HG02678 (cell line): ENCODE results near the gene PTH2R.
"Not testable (repeated sequence)": the region's sequence is repeated elsewhere in the genome, so short reads cannot be mapped to it uniquely, and the experiment has no call there.

Source experiments
- ATAC-seq: cut with Tn5 transposase; IDR thresholded peaks from one replicate; pipeline ENCODE4 v1.9.1; 2021; ENCODE audit warnings: mild to moderate bottlenecking, moderate library complexity; ENCODE audit not compliant: unreplicated experiment

PTH2R gene

DNA sequence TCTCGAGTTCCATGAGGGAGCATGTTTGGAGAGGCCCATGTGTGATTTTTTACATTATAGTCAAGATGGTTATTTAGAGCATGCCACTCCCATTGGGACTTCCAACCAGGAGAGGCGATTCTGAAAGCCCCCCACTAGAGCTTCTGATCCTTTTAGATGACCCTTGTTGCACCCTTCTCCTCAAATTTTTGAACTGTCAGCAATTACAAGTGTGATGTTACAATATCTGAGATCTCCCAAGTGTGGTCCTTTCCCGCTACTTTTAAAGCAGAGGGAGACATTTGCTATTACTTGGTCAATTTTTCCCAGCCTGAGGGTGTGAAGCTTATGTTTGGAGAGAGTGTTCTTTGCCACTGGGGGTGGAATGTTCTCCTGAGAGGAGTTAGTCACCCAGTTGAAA, 16.7 kb upstream of the PTH2R start:
- no peak for ATAC-seq

DNA sequence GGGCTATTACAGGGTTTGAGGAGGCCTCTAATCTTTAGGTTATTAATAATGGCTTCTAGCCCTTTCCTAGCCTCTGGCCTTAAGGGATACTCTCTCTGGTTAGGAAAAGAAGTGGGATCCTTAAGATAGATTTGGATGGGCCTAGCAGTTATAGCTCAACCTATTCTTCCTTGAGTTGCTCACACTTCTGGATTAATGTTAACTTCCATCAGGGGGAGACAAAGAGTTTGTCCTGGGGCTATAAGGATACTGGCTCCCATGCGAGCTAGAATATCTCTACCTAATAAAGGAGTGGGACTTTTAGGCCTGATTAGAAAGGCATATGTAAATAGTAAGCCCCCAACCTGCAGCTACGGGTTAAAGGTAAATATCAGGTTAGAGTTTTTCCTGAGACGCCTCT, 14.3 kb upstream of the PTH2R start:
- no peak for ATAC-seq

DNA sequence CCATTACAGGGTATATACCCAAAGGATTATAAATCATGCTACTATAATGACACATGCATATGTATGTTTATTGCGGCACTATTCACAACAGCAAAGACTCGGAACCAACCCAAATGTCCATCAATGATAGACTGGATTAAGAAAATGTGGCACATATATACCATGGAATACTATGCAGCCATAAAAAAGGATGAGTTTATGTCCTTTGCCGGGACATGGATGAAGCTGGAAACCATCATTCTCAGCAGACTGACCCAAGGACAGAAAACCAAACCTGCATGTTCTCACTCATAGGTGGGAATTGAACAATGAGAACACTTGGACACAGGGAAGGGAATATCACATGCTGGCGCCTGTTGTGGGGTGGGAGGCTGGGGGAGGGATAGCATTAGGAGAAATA, 9.8 kb upstream of the PTH2R start:
- ATAC-seq, result not testable (repeated sequence)

DNA sequence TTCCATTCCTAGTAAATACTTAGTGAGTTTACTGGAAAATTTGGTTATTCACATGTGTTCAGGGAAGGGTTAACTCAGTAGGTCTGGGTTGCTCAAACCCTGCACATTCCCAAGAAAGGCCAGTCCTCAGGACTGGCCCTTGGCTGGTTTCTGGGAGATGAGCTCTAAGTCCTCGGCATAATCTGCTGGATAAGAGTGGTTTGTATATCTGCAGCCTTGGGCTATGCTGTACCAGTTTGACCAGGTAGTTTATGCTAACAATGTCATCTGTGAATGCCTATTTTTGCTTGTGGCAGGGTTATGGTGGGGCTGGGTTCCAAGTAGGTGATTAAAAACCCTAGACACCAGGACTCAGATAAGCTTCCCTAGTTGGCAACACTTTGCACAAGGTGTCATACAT, 7.4 kb upstream of the PTH2R start:
- no peak for ATAC-seq

DNA sequence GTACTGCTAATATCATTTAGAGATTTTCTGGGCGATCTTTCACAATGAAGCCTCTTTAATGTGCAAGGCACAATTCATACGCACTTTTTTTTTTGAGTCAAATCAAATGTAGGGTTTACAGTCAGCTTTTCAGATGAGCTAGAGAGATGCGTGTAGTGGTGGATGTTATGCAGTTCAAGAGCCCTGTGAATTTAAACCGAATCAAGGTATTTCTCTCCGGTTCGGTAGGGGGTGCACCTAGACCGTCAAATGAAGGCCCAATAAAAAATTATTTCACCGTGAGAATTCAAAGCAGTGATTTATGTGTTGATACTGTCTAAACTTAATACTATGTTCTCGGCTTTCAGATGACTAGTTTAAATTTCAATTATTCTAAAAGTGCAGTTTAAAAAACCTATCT, 1.1 kb downstream of the PTH2R start:
- ATAC-seq, result peak; percentile 38

DNA sequence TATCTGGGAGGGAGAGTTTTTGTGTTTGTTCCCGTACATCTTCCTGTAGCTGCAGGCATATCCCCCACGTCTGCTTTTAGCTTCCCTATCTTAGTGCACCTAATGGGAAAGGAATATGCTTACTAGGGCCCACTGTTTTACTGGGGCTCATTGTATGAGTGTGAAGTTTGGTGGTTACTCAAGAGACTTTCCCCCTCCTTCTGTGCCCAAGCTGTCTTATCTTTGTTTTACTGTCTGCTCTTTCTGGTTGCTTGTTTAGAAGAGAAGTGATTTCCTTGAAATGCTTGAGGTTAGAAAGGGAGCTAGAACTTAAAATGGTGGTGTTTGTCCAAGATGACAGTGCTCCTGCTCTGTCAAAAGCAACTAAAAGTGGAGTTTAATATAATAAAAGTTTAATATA, 7.3 kb downstream of the PTH2R start:
- no peak for ATAC-seq

DNA sequence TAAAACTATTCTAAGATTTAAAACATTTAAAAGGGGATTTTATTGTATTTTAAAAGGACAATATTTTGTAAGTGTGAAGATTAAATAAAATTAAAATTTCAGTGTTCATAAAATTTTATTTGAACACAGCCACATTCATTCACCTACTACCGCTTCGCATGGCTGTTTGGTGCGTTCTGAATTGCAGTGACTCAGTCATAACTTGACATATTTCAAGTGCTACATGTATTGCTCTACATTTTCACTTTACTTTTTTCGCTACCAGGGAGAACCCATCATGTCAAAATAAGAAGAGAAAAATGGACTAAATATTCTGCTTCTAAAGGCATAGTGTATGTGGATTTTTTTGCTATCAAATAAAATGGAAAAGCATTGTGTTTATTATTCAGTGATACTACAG, 8.7 kb downstream of the PTH2R start:
- ATAC-seq, result no peak

DNA sequence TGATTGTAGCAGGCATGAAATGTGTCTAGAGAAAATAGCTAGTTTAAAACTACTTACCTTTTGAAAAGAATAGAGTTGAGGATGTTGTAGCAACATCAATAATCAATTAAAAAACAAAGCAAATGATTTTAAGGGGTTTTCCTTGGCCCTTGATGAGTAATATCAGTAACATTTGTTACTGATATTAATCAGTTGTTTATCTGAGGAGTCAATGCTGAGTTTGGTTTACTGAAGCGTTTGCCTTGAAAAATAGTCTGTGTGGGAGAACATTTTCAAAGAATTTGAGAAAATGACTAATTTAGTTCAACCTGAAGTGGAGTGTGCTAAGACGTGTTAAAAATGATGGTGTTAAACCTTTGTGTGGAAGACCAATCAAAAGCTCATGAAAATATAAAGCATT, 9.3 kb downstream of the PTH2R start:
- peak; percentile 75 for ATAC-seq

DNA sequence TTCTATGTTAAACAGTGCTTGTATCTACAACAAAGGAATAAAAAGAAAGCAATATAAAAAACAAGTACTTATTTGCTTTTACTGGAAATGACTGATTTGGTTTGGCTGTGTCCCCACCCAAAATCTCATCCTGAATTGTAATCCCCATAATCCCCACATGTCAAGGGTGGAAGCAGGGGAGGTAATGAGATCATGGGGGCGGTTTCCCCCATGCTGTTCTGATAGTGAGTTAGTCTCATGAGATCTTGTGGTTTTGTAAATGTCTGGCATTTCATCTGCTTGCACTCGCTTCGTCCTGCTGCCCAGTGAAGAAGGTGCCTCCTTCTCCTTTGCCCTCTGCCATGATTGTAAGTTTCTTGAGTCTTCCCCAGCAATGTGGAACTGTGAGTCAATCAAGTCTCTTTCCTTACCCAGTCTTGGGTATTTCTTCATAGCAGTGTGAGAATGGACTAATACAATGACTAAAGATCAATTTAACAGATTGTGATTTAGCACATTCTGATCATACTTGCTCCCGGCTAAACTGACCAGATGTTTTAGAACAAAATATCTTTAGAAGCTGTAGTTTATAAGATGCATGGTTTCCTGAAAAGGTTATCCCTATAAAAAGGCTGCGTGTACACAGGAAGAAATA, 19.9 kb downstream of the PTH2R start:
- ATAC-seq, result no peak

DNA sequence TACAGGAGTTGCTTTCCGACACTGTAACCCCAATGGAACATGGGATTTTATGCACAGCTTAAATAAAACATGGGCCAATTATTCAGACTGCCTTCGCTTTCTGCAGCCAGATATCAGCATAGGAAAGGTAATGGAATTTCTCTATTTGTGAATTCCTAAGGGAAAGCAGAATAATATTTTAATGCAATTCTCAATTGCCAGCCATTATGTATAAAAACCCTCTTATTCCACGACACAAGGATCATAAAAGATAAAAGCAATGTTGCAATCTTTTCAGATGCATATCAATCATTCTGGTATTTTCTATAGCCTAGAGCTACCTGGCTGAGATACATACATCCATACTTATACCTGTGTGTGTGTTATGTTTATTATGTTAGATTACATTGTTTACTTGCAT, 31.2 kb downstream of the PTH2R start:
- ATAC-seq, result no peak

DNA sequence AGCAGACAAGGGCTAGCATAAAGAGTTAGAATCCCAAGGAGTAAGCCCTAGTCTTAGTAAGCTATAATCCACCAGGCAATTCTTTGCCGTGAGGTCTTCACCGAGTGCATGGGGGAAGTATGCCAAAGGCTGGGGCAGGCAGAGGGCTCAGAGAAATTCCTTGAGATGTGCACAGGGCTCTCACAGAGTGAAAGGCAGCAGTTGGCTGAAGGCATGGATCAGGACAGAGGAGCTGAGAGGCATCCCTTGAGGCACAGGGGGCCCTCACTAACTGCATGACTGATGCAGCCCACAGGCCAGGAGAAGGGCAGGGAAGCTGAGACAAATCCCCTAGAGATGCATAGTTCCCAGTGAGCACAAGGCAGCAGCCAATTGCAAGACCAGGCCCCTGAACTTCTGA, 34.1 kb downstream of the PTH2R start:
- no peak for ATAC-seq

DNA sequence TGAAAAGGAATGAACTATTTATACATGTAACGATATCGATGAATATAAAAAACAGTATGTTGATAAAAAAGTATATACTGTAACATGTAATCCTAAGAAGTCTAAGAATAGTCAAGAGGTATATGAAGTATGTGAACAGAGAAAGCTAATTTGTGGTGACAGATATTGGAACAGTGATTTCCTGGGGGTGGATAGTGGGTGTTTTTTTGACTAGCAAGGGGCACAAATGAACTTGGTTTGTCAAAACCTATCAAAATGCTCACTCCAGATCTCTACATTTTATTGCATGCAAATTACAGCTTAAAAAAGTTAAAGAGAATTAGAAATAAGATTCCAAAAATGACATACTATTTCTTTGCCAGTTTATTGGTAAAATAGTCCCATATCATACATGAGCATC, 35.4 kb downstream of the PTH2R start:
- ATAC-seq, result no peak

DNA sequence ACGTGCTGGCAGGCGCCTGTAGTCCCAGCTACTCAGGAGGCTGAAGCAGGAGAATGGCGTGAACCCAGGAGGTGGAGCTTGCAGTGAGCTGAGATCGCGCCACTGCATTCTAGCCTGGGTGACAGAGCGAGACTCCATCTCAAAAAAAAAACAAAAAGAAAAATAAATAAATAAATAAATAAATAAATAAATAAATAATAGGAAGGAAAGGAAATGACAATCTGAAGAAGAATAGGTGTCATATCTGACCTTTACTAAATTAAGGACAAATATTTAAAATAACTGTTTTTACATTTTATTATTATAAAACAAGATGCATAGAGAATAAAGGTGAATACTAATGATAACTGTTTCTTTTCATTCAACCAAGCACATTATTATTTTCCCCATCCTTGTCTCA, 40.9 kb downstream of the PTH2R start:
- not testable (repeated sequence) for ATAC-seq

DNA sequence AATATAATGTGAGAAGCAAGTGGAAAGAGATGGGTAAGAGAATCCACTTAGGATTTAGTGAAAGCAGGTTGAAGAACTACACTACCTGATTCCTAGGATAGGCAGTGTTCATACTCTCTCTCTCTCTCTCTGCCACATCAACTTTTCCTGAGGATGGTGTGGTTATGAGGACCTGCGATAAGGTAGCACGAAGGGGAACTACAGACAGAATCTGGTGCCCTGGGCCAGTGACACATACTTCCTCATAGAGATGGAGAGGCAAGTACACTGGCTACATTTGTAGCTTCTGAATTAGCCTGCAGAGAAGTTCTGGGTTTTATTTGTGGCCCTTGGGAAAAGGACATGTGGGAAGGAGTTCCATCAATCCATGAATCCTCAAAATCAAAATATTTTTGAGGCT, 44.5 kb downstream of the PTH2R start:
- no peak for ATAC-seq

DNA sequence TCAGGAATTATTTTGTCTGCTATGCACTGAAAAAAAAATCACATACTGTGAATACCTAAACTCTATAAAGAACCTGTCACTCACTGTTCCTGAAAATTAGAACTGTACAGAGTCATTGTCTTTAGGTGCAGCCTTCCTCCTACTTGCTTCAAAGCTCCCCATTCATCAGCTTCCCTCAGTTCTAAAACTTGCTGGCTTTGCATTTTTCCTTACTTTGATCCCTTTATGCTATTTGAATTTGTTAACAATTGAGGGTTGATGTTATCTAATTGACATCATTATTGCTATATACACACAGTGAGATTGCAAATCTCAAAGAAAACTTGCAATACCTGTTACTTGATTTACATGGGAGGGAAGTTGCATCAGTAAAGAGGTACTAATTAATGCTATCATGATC, 48.3 kb downstream of the PTH2R start:
- no peak for ATAC-seq

DNA sequence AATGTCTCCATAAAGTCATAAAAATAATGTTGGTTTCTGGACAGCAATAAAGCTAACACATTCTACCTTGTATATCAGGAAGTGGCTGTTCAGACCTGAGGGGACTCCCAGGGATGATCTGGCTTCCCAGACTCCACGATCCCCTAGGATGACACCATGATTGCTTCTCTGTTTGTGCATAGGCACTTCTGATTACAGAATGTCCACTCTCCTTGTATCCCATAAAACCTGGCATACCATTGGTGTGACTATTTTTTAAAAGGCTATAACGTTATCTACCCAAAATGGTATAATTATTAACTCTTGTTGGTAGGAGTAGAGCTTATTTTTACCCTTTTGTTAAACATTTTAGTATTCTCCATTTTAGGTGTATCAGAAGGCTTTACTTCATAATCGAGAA, 57.1 kb downstream of the PTH2R start:
- no peak for ATAC-seq

DNA sequence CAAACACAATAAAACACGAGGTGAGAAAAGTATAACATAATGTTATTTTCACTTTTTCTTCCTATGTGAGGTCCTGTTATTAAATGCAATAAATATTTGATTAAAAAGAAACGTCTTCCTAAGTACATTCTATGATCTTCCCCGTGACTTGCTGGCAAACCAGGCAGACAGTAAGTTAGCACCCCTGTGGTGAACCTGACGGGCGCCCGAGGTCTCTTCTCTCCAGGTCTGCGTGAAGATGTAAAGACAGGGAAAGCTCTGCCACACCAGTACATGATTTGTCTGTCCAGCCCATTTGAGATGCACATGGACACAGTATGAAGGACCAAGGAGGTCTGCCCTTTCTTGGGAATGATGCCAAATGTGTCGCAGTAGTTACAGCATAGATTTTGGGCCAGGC, 57.6 kb downstream of the PTH2R start:
- ATAC-seq, result no peak

DNA sequence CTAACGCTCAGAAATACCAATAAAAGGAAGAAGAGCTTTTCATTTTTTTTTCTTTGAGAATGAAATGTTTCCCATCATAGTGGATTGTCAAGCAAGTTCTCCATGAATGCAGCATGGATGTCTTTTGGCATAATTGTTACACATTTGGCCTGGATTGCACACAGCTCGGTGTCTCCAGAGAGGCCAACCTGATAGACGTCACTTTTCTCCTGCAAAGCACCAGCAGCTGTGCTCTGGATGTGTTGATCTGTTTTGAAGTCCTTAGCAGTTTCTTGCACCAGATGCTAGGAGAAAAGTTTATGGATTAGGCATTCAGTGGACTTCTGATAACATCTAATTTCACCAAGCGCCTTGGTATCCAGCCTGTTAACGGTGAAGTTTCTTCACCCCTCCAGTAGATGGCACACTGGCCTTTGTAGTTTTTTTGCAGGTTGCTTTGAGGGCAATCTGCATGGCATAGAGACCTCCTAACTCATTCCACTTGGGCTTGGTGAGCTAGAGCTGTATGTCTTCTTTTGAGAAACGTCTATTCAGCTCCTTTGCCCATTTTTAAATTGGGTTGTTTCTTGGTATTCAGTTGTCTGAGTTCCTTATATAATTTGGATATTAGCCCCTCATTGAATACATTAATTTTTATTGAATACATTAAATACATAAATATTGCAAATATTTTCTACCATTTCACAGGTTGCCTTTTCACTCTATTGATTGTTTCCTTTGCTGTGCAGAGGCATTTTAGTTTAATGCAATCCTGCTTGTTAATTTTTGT, 59.7 kb downstream of the PTH2R start:
- ATAC-seq, result peak; percentile 76

DNA sequence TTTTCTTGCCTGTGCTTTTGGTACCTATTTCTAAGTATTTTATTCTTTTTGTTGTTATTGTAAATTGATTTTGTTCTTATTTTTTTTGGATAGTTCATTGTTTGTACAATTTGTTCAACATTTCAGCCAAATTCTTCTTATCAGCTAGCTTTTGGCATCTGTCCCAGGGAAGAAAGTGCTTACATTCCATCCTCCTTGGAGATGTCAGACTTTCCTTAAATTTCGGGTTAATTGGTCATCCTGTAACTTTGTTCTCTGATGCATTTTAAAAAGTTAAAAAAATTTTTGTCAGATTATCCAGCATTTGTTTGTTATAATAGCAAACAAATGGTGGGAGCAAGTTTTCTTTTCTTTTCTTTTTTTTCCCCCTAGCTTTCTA, 60.3 kb downstream of the PTH2R start:
- ATAC-seq, result no peak

DNA sequence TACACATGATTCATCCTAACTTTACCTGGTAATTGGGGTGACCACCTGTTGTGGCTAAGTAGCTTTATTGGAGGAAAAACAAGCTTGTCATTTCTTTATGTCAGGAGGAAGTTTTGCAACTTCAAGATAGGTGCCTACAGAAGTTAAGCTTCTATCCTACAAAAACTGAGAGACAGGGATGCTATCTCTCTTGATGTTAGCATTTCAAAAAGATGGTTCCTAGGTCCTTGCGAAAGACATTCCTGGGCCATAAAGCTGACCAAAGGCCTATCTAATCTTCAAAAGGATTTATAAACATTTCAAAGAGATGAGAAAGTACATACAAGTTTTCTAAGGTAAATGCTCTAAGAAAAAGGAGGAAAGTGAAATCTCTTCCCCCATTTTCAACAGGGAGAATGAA, 61.0 kb downstream of the PTH2R start:
- no peak for ATAC-seq

DNA sequence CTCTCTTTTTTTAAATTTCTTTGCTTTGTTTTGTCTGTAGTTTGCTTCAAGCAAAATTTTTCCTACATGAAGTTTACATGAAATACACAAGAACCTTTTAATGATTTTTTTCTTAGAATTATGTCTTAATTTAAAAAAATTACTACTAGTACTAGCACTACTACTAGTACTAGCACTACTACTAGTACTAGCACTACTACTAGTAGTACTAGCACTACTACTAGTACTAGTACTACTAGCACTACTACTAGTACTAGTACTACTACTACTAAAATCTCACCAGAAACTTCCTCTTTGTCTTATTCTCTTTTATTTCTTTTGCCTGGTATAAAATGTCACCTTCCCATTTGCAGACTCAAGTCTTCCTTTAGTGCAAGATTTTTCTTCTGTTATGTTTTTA, 71.1 kb downstream of the PTH2R start:
- no peak for ATAC-seq

DNA sequence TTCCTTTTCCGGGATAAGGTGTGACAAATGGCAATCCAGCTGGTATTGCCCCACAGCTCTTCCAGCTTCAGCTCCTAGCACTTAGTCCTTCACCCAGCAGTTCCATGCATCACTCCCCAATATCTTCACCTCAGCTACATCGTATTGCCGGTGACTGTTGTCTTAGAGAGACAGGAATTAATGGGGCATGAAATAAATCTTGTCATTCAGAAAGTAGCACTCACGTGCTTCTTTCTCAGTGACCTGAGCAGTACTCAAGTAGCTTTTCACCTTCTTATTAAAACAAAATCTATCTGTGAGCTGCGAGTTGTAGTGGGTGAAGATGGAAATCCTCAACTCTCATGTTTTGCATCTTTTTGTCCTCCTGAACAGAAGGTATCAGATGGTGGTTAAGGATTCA, 72.8 kb downstream of the PTH2R start:
- no peak for ATAC-seq

DNA sequence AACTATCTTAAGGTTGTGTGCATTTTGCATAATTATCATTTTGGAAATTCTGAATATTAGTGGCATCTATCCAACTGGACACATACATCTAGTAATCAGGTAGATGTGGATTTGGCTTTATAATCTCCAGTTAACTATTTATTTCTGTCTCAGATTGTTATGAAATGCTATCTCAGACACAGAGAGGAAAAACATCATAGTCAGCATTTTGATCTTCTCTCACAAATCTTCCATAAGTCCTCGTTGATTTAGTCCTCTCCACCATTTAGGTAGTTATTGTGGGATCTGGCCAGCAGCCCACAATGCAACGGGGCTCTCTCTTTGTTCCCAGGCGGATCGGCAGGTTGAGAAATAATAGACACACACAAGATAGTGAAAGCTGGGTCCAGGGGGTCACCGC, 75.4 kb downstream of the PTH2R start:
- ATAC-seq, result not testable (repeated sequence)
